A549 (cell line): ENCODE data around the gene BRSK2. TPM values are rescaled to one million over a fixed set of nuclear protein-coding genes. Genes with fewer than 3 reads are reported as not detected.

Experiments used
- ATAC-seq, 2 experiments: fragments of 200-7000 bp in 1 of 2; fragments of >200 bp in 1 of 2; cut with Nextera tagmentation in 1 of 2; cut with Tn5 transposase in 1 of 2; 3 replicates each; pipeline versions ENCODE4 v1.8.0 to v1.9.1; 2018 to 2020; ENCODE audit warnings: mild to moderate bottlenecking in 1 of 2, moderate library complexity in 1 of 2
- CTCF ChIA-PET: fragments of 300-600 bp; sonication (Branson Sonifier 250); formaldehyde crosslinking; extraction: SDS; loops from one replicate; lab custom pipeline; 2021; ENCODE audit warnings: antibody characterized with exemption, inconsistent platforms; lab: Yijun Ruan, JAX
- POLR2A ChIA-PET: fragments of 350-600 bp; formaldehyde crosslinking; extraction: SDS; loops from one replicate; lab custom pipeline; 2021; ENCODE audit warnings: antibody characterized with exemption, inconsistent platforms; lab: Yijun Ruan, JAX
- DNase-seq, 2 experiments: peaks; one replicate each; pipeline versions ENCODE4 v3.0.0 to v3.0.0-alpha.2; 2011 to 2016; ENCODE audit warnings: low read depth in 1 of 2, low spot score in 1 of 2
- FAIRE-seq: peaks from 2 replicates; lab custom pipeline; 2011; peaks lifted over from hg19 to GRCh38; lab: Jason Lieb, UNC
- H3K27ac ChIP-seq, 2 experiments: fragments of >200 bp; sonication (Bioruptor Twin); formaldehyde crosslinking; 3 replicates each; pipeline ENCODE4 v1.5.1; 2016 to 2017
- H3K4me1 ChIP-seq: fragments of >200 bp; sonication (Bioruptor Twin); formaldehyde crosslinking; 3 replicates; pipeline ENCODE4 v1.6.1; 2016
- H3K4me2 ChIP-seq: fragments of >200 bp; sonication (Bioruptor Twin); formaldehyde crosslinking; 3 replicates; pipeline ENCODE4 v1.6.1; 2016
- H3K4me3 ChIP-seq: fragments of >200 bp; sonication (Bioruptor Twin); formaldehyde crosslinking; 3 replicates; pipeline ENCODE4 v1.5.1; 2016
- H3K9me3 ChIP-seq: fragments of >200 bp; sonication (Bioruptor Twin); formaldehyde crosslinking; 3 replicates; pipeline ENCODE4 v1.6.1; 2016
- CBX2 ChIP-seq: fragments of 200-600 bp; sonication (generic); IDR thresholded peaks from 2 replicates; pipeline ENCODE4 v1.6.1; 2016; ENCODE audit warnings: low read depth, mild to moderate bottlenecking, borderline replicate concordance
- CEBPB ChIP-seq, 2 experiments: fragments of >200 bp in 1 of 2; sonication (Bioruptor Twin) in 1 of 2; formaldehyde crosslinking in 1 of 2; IDR thresholded peaks; 2 replicates each; pipeline ENCODE4 v1.6.1; 2012 to 2016
- CHD2 ChIP-seq: fragments of 150-350 bp; IDR thresholded peaks from 2 replicates; pipeline ENCODE4 v1.6.1; 2014; ENCODE audit warnings: low read length; ENCODE audit not compliant: partially characterized antibody
- E2F6 ChIP-seq: IDR thresholded peaks from 2 replicates; pipeline ENCODE4 v1.6.1; 2012; ENCODE audit warnings: low read depth, borderline replicate concordance
- EHF ChIP-seq: fragments of 250-450 bp; sonication (Bioruptor Pico); IDR thresholded peaks from 2 replicates; pipeline ENCODE4 v1.5.0; 2020; ENCODE audit warnings: mild to moderate bottlenecking
- EHMT2 ChIP-seq: fragments of 200-600 bp; sonication (generic); IDR thresholded peaks from 2 replicates; pipeline ENCODE4 v1.6.1; 2016; ENCODE audit warnings: antibody characterized with exemption, low read depth, mild to moderate bottlenecking, moderate library complexity
- ELK1 ChIP-seq: fragments of 150-350 bp; IDR thresholded peaks from 2 replicates; pipeline ENCODE4 v1.6.1; 2014; ENCODE audit warnings: low read depth, mild to moderate bottlenecking, low read length
- EP300 ChIP-seq, 2 experiments: fragments of >200 bp; sonication (Bioruptor Twin); formaldehyde crosslinking; IDR thresholded peaks; 2 replicates in 1 of 2; 3 replicates in 1 of 2; pipeline ENCODE4 v1.6.1; 2016 to 2017
- FOXS1 ChIP-seq: fragments of 250-450 bp; sonication (Bioruptor Pico); IDR thresholded peaks from 2 replicates; pipeline ENCODE4 v1.5.0; 2020; ENCODE audit warnings: mild to moderate bottlenecking, moderate library complexity
- HES2 ChIP-seq: fragments of >200 bp; sonication (Bioruptor Twin); formaldehyde crosslinking; IDR thresholded peaks from 2 replicates; pipeline ENCODE4 v1.6.1; 2016
- HMGXB4 ChIP-seq: fragments of 250-450 bp; sonication (Bioruptor Pico); IDR thresholded peaks from 2 replicates; pipeline ENCODE4 v1.5.0; 2021; ENCODE audit warnings: mild to moderate bottlenecking, moderate library complexity, borderline replicate concordance
- HOXA7 ChIP-seq: fragments of 250-450 bp; sonication (Bioruptor Pico); IDR thresholded peaks from 2 replicates; pipeline ENCODE4 v1.5.0; 2020; ENCODE audit warnings: mild to moderate bottlenecking, moderate library complexity
- MAZ ChIP-seq: fragments of 150-350 bp; IDR thresholded peaks from 2 replicates; pipeline ENCODE4 v1.6.1; 2014; ENCODE audit warnings: antibody characterized with exemption, low read depth, low read length, borderline replicate concordance
- NPAS2 ChIP-seq: fragments of 250-450 bp; sonication (Bioruptor Pico); IDR thresholded peaks from 2 replicates; pipeline ENCODE4 v1.8.0; 2022; ENCODE audit warnings: mild to moderate bottlenecking, moderate library complexity, borderline replicate concordance
- NR3C1 ChIP-seq: fragments of >200 bp; sonication (Bioruptor Twin); formaldehyde crosslinking; IDR thresholded peaks from 3 replicates; pipeline ENCODE4 v1.6.1; 2017
- PBX3 ChIP-seq: IDR thresholded peaks from 2 replicates; pipeline ENCODE4 v1.6.1; 2012
- PHF8 ChIP-seq: fragments of 200-600 bp; sonication (generic); IDR thresholded peaks from 2 replicates; pipeline ENCODE4 v1.6.1; 2016; ENCODE audit warnings: low read depth, mild to moderate bottlenecking, antibody characterized with exemption, moderate library complexity, borderline replicate concordance
- POLR2A ChIP-seq: IDR thresholded peaks from 2 replicates; pipeline ENCODE4 v1.6.1; 2012; ENCODE audit warnings: mild to moderate bottlenecking, low read length
- RAD21 ChIP-seq, 2 experiments: fragments of >200 bp in 1 of 2; sonication (Bioruptor Twin) in 1 of 2; formaldehyde crosslinking in 1 of 2; IDR thresholded peaks in 1 of 2; conservative IDR thresholded peaks in 1 of 2; 2 replicates in 1 of 2; 3 replicates in 1 of 2; pipeline ENCODE4 v1.6.1; 2012 to 2018; ENCODE audit warnings: inconsistent platforms in 1 of 2
- RARB ChIP-seq: fragments of 250-450 bp; sonication (Bioruptor Pico); IDR thresholded peaks from 2 replicates; pipeline ENCODE4 v1.8.0; 2021; ENCODE audit warnings: mild to moderate bottlenecking, moderate library complexity
- SREBF2 ChIP-seq: fragments of 450-650 bp; IDR thresholded peaks from 2 replicates; pipeline ENCODE4 v1.6.1; 2014; ENCODE audit warnings: mild to moderate bottlenecking, moderate library complexity
- TFCP2L1 ChIP-seq: fragments of 250-450 bp; sonication (Bioruptor Pico); IDR thresholded peaks from 2 replicates; pipeline ENCODE4 v1.5.0; 2021; ENCODE audit warnings: mild to moderate bottlenecking
- USF2 ChIP-seq: fragments of 450-650 bp; IDR thresholded peaks from 2 replicates; pipeline ENCODE4 v1.6.1; 2014; ENCODE audit warnings: antibody characterized with exemption
- ZFP36 ChIP-seq: fragments of 450-650 bp; IDR thresholded peaks from 2 replicates; pipeline ENCODE4 v1.6.1; 2014; ENCODE audit warnings: borderline replicate concordance; ENCODE audit not compliant: partially characterized antibody
- ZSCAN20 ChIP-seq: fragments of 250-450 bp; sonication (Bioruptor Pico); IDR thresholded peaks from 2 replicates; pipeline ENCODE4 v1.8.0; 2022; ENCODE audit warnings: mild to moderate bottlenecking, moderate library complexity
- WGBS: methylation state at CpG from one replicate; pipeline ENCODE4 v1.1.6; 2017; ENCODE audit errors: missing lambda C conversion rate; 5-methylcytosine and 5-hydroxymethylcytosine counted together
- polyA plus RNA-seq, 4 experiments: library from polyadenylated mRNA; depleted of rRNA in 3 of 4; stranded (reverse); fragments of >200 nt; fragmentation: RNase III in 1 of 4; extraction: RNeasy Plus Mini Kit Qiagen cat#74134 plus additional on column Dnase treatment in 1 of 4; gene quantifications; 2 replicates in 3 of 4; 3 replicates in 1 of 4; pipeline ENCODE4 v1.2.3, GENCODE V29; 2011 to 2017

BRSK2 gene
- polyA plus RNA-seq, 2 of the 4 experiments (the other 2 are of a cell fraction), result 3.8 to 10.1 TPM

- 92% methylated on average over 20 of the region's 24 CpGs for WGBS
- no peaks in the 10 kb centered on the region for H3K4me1 ChIP-seq
- TF ChIP-seq MAZ, result no peak
- TF ChIP-seq EP300 (IDR thresholded peaks at IDR 0.05), result no peak
- no peak for TF ChIP-seq RARB (CRISPR knock-in tag)
- no peak for TF ChIP-seq PBX3
- TF ChIP-seq EHMT2, result no peak
- TF ChIP-seq PHF8, result no peak
- no peak for TF ChIP-seq ZFP36
- TF ChIP-seq EHF (CRISPR knock-in tag), result no peak
- TF ChIP-seq NR3C1, result no peak
- TF ChIP-seq NPAS2 (CRISPR knock-in tag), result no peak
- no peak for TF ChIP-seq POLR2A
- no peak for TF ChIP-seq FOXS1 (CRISPR knock-in tag)
- no peak for TF ChIP-seq RAD21 (conservative IDR thresholded peaks at IDR 0.05 in 1 of 2, IDR thresholded peaks at IDR 0.05 in 1 of 2)
- no peak for TF ChIP-seq CEBPB (IDR thresholded peaks at IDR 0.05)
- H3K9me3 ChIP-seq, result no peaks in the 10 kb centered on the region
- no peak for DNase-seq
- no peak for ATAC-seq
- no peak overlapping the region for H3K4me2 ChIP-seq
- H3K27ac ChIP-seq, result no peak overlapping the region
- no peak overlapping the region for H3K4me3 ChIP-seq
- ChIA-PET POLR2A (no interaction called here), CTCF (interaction anchor here (1.2 to 3.0 kb wide), 3 partner anchors 10 to 156 kb away, joined by 3 to 9 read pairs (median 4); no protein-coding TSS in a partner anchor)
- no peak for FAIRE-seq
Measured at GRCh38 chr11:1448882-1449281, 59.1 kb downstream of the BRSK2 start.

- ATAC-seq (no peak), FAIRE-seq (no peak), DNase-seq (no peak)
- Histone ChIP-seq H3K9me3 (no peaks in the 10 kb centered on the region), H3K27ac (no peak overlapping the region), H3K4me2 (no peak overlapping the region), H3K4me1 (no peaks in the 10 kb centered on the region), H3K4me3 (no peak overlapping the region)
- 81% methylated on average over 19 of the region's 31 CpGs for WGBS
- ChIA-PET CTCF (interaction anchor here (1.8 to 3.0 kb wide), 2 partner anchors 125 to 157 kb away, joined by 4 to 9 read pairs; no protein-coding TSS in a partner anchor), POLR2A (no interaction called here)
- TF ChIP-seq HMGXB4 (CRISPR knock-in tag) (no peak), HOXA7 (CRISPR knock-in tag) (no peak), HES2 (no peak), USF2 (no peak), EP300 (IDR thresholded peaks at IDR 0.05) (no peak), CBX2 (no peak), CHD2 (no peak), ZSCAN20 (CRISPR knock-in tag) (no peak), SREBF2 (no peak), EHF (CRISPR knock-in tag) (no peak), ELK1 (no peak), E2F6 (no peak), TFCP2L1 (CRISPR knock-in tag) (no peak)
Measured at GRCh38 chr11:1449490-1450243, 59.9 kb downstream of the BRSK2 start.
